Breast epithelium (tissue), 4 donors: Measurements from ENCODE around the gene COL7A1. TPM values are rescaled to one million over a fixed set of nuclear protein-coding genes. Genes with fewer than 3 reads are reported as not detected.

Experiments
- DNase-seq, 2 donors: peaks; one replicate each; pipeline ENCODE4 v3.0.0-alpha.2; 2019; ENCODE audit warnings: low spot score in 2 of 2
- H3K27ac ChIP-seq, 2 donors: fragments of 200-600 bp; sonication (generic) in 1 of 2; one replicate each; pipeline ENCODE4 v1.5.1; 2016 to 2019; ENCODE audit warnings: mild to moderate bottlenecking in 1 of 2
- H3K27me3 ChIP-seq, 2 donors: fragments of 200-600 bp; sonication (generic) in 1 of 2; one replicate each; pipeline versions ENCODE4 v1.5.1 to v1.6.0; 2017 to 2019; ENCODE audit warnings: control low read depth in 1 of 2, mild to moderate bottlenecking in 1 of 2
- H3K36me3 ChIP-seq: fragments of 200-600 bp; one replicate; pipeline ENCODE4 v1.5.1; 2019
- H3K4me1 ChIP-seq, 2 donors: fragments of 200-600 bp; sonication (generic); one replicate each; pipeline ENCODE4 v1.5.1; 2016 to 2019; ENCODE audit warnings: control low read depth in 1 of 2
- H3K4me3 ChIP-seq, 3 donors: fragments of 200-600 bp; sonication (generic); 1 replicate in 2 of 3; 2 replicates in 1 of 3; pipeline ENCODE4 v1.5.1; 2016 to 2019; ENCODE audit warnings: mild to moderate bottlenecking in 3 of 3, moderate library complexity in 2 of 3
- H3K9me3 ChIP-seq, 2 donors: fragments of 200-600 bp; sonication (generic) in 1 of 2; one replicate each; pipeline ENCODE4 v1.5.1; 2016 to 2019; ENCODE audit warnings: control low read depth in 1 of 2
- CTCF ChIP-seq, 3 donors: fragments of 450-650 bp; IDR thresholded peaks; one replicate each; pipeline ENCODE4 v1.5.1; 2016 to 2017; ENCODE audit warnings: antibody characterized with exemption in 3 of 3, mild to moderate bottlenecking in 3 of 3, moderate library complexity in 3 of 3
- POLR2A ChIP-seq: fragments of 450-650 bp; IDR thresholded peaks from one replicate; pipeline ENCODE4 v1.6.1; 2016; ENCODE audit warnings: antibody characterized with exemption, mild to moderate bottlenecking, moderate library complexity
- POLR2AphosphoS5 ChIP-seq, 3 donors: sonication (generic); formaldehyde crosslinking; IDR thresholded peaks; one replicate each; pipeline ENCODE4 v1.6.1; 2017; ENCODE audit warnings: antibody characterized with exemption in 3 of 3
- intact Hi-C: fragments of 100-400 bp; cut with DNase I; formaldehyde crosslinking; loops from one replicate; pipeline ENCODE4 v1.15.1; 2023; ENCODE audit warnings: low total_unique reads
- total RNA-seq, 3 donors: library from RNA; depleted of rRNA; stranded (reverse); fragments of >200 nt; gene quantifications; one replicate each; pipeline ENCODE4 v1.1.0, GENCODE V29; 2016

The COL7A1 gene
- total RNA-seq, 3 donors from 2014 or later = 0.48 to 18.6 (median 12.5) TPM

- H3K27me3 ChIP-seq = no peaks in the 10 kb centered on the region
- H3K4me1 ChIP-seq = no peaks in the 10 kb centered on the region
- no peaks in the 10 kb centered on the region for H3K36me3 ChIP-seq
- intact Hi-C loops = no loop called here
- TF ChIP-seq POLR2AphosphoS5 (IDR thresholded peaks at IDR 0.05) = no peak
- no peak for TF ChIP-seq POLR2A
- no peak for TF ChIP-seq CTCF (IDR thresholded peaks at IDR 0.05)
- H3K9me3 ChIP-seq = no peaks in the 10 kb centered on the region
- no peak for DNase-seq
- no peak overlapping the region for H3K4me3 ChIP-seq
- H3K27ac ChIP-seq = no peak overlapping the region
Measured at GRCh38 chr3:48565591-48566400, 29.3 kb downstream of the COL7A1 start.

GRCh38 chr3:48565186-48565585, 29.9 kb downstream of the COL7A1 start:
- no peaks in the 10 kb centered on the region for H3K27me3 ChIP-seq
- no peak overlapping the region for H3K27ac ChIP-seq
- peaks cover 0 to 3% of the 10 kb centered on the region in 2 donors for H3K4me1 ChIP-seq
- intact Hi-C loops = no loop called here
- no peaks in the 10 kb centered on the region for H3K36me3 ChIP-seq
- TF ChIP-seq CTCF (IDR thresholded peaks at IDR 0.05) (no peak), POLR2AphosphoS5 (IDR thresholded peaks at IDR 0.05) (no peak)
- no peak for DNase-seq
- no peak overlapping the region for H3K4me3 ChIP-seq
- no peaks in the 10 kb centered on the region for H3K9me3 ChIP-seq

GRCh38 chr3:48564667-48565066, 30.5 kb downstream of the COL7A1 start:
- Histone ChIP-seq H3K4me3 (no peak overlapping the region), H3K36me3 (no peaks in the 10 kb centered on the region), H3K27ac (no peak overlapping the region), H3K9me3 (no peaks in the 10 kb centered on the region), H3K4me1 (peaks cover 0 to 3% of the 10 kb centered on the region in 2 donors), H3K27me3 (no peaks in the 10 kb centered on the region)
- DNase-seq = no peak
- intact Hi-C loops = no loop called here
- TF ChIP-seq POLR2AphosphoS5 (IDR thresholded peaks at IDR 0.05) (no peak), CTCF (IDR thresholded peaks at IDR 0.05) (no peak), POLR2A (no peak)

- H3K27me3 ChIP-seq = no peaks in the 10 kb centered on the region
- no peaks in the 10 kb centered on the region for H3K36me3 ChIP-seq
- DNase-seq = no peak
- intact Hi-C loops = no loop called here
- H3K27ac ChIP-seq = no peak overlapping the region
- H3K4me1 ChIP-seq = peaks cover 0 to 3% of the 10 kb centered on the region in 2 donors
- no peaks in the 10 kb centered on the region for H3K9me3 ChIP-seq
- peak in 1 of 3 donors; percentile 18 for TF ChIP-seq POLR2AphosphoS5 (IDR thresholded peaks at IDR 0.05)
- no peak for TF ChIP-seq CTCF (IDR thresholded peaks at IDR 0.05)
- no peak for TF ChIP-seq POLR2A
- no peak overlapping the region for H3K4me3 ChIP-seq
Measured at GRCh38 chr3:48564022-48564421, 31.1 kb downstream of the COL7A1 start.

GRCh38 chr3:48563382-48563918, 31.7 kb downstream of the COL7A1 start, which contains the start of gene UCN2:
TSS of gene UCN2 (minus strand) at chr3:48563781. CDS start at chr3:48563124, 657 bp downstream.
- no peaks in the 10 kb centered on the region for H3K27me3 ChIP-seq
- H3K4me1 ChIP-seq = peaks cover 0 to 3% of the 10 kb centered on the region in 2 donors
- H3K27ac ChIP-seq = peak within 1 kb of the TSS in 1 of 2 donors; percentile 12
- no peaks in the 10 kb centered on the region for H3K36me3 ChIP-seq
- intact Hi-C loops = no loop called here
- H3K4me3 ChIP-seq = no peak within 1 kb of the TSS
- H3K9me3 ChIP-seq = no peaks in the 10 kb centered on the region
- DNase-seq = no peak
- no peak for TF ChIP-seq POLR2A
- no peak for TF ChIP-seq POLR2AphosphoS5 (IDR thresholded peaks at IDR 0.05)
- no peak for TF ChIP-seq CTCF (IDR thresholded peaks at IDR 0.05)
